ENCODE results near the gene MTIF2. TPM values are rescaled to one million over a fixed set of nuclear protein-coding genes. Genes with fewer than 3 reads are reported as not detected.
"Not testable (repeated sequence)": the region's sequence is repeated elsewhere in the genome, so short reads cannot be mapped to it uniquely, and the experiment has no call there.

MTIF2 gene
- polyA plus RNA-seq, 4 donors: 20.0 to 36.2 (median 33.1) TPM

DNA sequence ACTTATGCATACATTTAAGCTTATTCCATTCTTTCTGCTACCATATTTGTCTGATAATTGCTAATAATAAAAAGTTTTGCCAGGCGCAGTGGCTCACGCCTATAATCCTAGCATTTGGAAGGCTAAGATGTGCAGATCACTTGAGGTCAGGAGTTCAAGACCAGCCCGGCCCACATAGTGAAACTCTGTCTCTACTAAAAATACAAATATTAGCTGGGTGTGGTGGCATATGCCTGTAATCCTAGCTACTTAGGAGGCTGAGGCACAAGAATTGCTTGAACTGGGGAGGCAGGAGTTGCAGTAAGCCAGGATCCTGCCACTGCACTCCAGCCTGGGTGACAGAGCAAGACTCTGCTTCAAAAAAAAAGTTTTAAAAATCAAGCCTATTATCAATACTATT is 9.4 kb downstream of the MTIF2 start:
- not testable (repeated sequence) for H3K4me3 ChIP-seq (ENCODE audit: low read depth in 1 of 3, low read length in 3 of 3); DNase-seq; H3K27me3 ChIP-seq (ENCODE audit: control insufficient read depth in 3 of 3, insufficient read depth in 3 of 3, low read length in 3 of 3); H3K27ac ChIP-seq (ENCODE audit: low read depth in 1 of 3, low read length in 2 of 3); H3K4me1 ChIP-seq (ENCODE audit: control insufficient read depth in 3 of 3, insufficient read depth in 2 of 3, low read depth in 1 of 3, low read length in 2 of 3); FAIRE-seq; H3K9me3 ChIP-seq (ENCODE audit: control insufficient read depth in 2 of 2, insufficient read depth in 1 of 2, low read depth in 1 of 2, low read length in 1 of 2)
- 85 to 90% (median 88%) methylated on average over 3 of the region's 3 CpGs for WGBS, 3 donors
- H3K36me3 ChIP-seq (ENCODE audit: control insufficient read depth in 3 of 3, insufficient read depth in 2 of 3, low read depth in 1 of 3, low read length in 3 of 3): peaks cover 11 to 45% (median 12%) of the 10 kb centered on the region in 3 donors

DNA sequence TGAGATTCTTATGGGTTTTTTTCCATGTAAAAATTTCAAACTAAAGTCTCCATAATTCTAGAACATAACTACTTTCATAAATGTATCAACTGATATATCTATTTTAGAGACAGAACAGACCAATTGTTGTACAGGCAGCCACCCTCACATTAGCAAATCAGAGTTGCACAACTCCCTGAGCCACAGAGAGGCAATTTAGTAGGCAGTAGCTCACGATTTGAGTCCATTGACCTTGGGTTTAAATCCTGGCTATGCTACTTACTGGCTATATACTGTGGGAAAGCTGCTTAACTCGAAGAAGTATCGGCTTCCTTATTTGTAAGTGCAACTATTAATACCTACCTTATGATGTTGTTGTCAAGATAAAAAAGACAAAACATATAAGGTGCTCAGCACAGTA is 16.2 kb downstream of the MTIF2 start:
- WGBS, 3 donors: 73 to 85% (median 81%) methylated on average over 3 of the region's 3 CpGs
- peak in 1 of 2 donors; percentile 41 for DNase-seq
- H3K27me3 ChIP-seq (ENCODE audit: control insufficient read depth in 3 of 3, insufficient read depth in 3 of 3, low read length in 3 of 3): no peaks in the 10 kb centered on the region
- H3K4me1 ChIP-seq (ENCODE audit: control insufficient read depth in 3 of 3, insufficient read depth in 2 of 3, low read depth in 1 of 3, low read length in 2 of 3): no peaks in the 10 kb centered on the region
- no peak overlapping the region for H3K27ac ChIP-seq (ENCODE audit: low read depth in 1 of 3, low read length in 2 of 3)
- no peak overlapping the region for H3K4me3 ChIP-seq (ENCODE audit: low read depth in 1 of 3, low read length in 3 of 3)
- peaks cover 2 to 35% (median 14%) of the 10 kb centered on the region in 3 donors for H3K36me3 ChIP-seq (ENCODE audit: control insufficient read depth in 3 of 3, insufficient read depth in 2 of 3, low read depth in 1 of 3, low read length in 3 of 3)
- no peaks in the 10 kb centered on the region for H3K9me3 ChIP-seq (ENCODE audit: control insufficient read depth in 2 of 2, insufficient read depth in 1 of 2, low read depth in 1 of 2, low read length in 1 of 2)
- no peak for FAIRE-seq

DNA sequence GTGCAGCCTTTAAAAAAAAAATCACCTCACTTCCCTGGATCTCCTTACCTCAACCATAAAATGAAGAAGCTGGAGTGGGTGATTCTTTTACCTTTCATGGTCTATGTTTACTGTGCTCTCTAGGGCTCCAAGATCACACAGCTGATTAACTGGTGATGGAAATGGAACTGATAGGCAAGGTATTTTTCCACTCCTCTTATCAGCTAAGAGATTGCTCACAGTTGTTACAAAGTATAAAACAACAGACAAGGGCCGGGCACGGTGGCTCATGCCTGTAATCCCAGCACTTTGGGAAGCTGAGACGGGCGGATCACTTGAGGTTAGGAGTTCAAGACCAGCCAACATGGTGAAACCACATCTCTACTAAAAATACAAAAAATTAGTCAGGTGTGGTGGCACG is 22.0 kb downstream of the MTIF2 start:
- Histone ChIP-seq H3K36me3 (ENCODE audit: control insufficient read depth in 3 of 3, insufficient read depth in 2 of 3, low read depth in 1 of 3, low read length in 3 of 3) (peaks cover 2 to 36% (median 10%) of the 10 kb centered on the region in 3 donors), H3K4me1 (ENCODE audit: control insufficient read depth in 3 of 3, insufficient read depth in 2 of 3, low read depth in 1 of 3, low read length in 2 of 3) (no peaks in the 10 kb centered on the region), H3K27me3 (ENCODE audit: control insufficient read depth in 3 of 3, insufficient read depth in 3 of 3, low read length in 3 of 3) (no peaks in the 10 kb centered on the region), H3K9me3 (ENCODE audit: control insufficient read depth in 2 of 2, insufficient read depth in 1 of 2, low read depth in 1 of 2, low read length in 1 of 2) (no peaks in the 10 kb centered on the region), H3K27ac (ENCODE audit: low read depth in 1 of 3, low read length in 2 of 3) (no peak overlapping the region), H3K4me3 (ENCODE audit: low read depth in 1 of 3, low read length in 3 of 3) (no peak overlapping the region)
- WGBS, 3 donors: 83 to 88% (median 83%) methylated on average over 5 of the region's 5 CpGs
- no peak for FAIRE-seq
- DNase-seq: no peak

- Histone ChIP-seq H3K27ac (ENCODE audit: low read depth in 1 of 3, low read length in 2 of 3) (no peak overlapping the region), H3K4me1 (ENCODE audit: control insufficient read depth in 3 of 3, insufficient read depth in 2 of 3, low read depth in 1 of 3, low read length in 2 of 3) (no peaks in the 10 kb centered on the region), H3K4me3 (ENCODE audit: low read depth in 1 of 3, low read length in 3 of 3) (no peak overlapping the region), H3K36me3 (ENCODE audit: control insufficient read depth in 3 of 3, insufficient read depth in 2 of 3, low read depth in 1 of 3, low read length in 3 of 3) (peaks cover 2 to 39% (median 10%) of the 10 kb centered on the region in 3 donors), H3K27me3 (ENCODE audit: control insufficient read depth in 3 of 3, insufficient read depth in 3 of 3, low read length in 3 of 3) (no peaks in the 10 kb centered on the region), H3K9me3 (ENCODE audit: control insufficient read depth in 2 of 2, insufficient read depth in 1 of 2, low read depth in 1 of 2, low read length in 1 of 2) (no peaks in the 10 kb centered on the region)
- FAIRE-seq (no peak), DNase-seq (no peak)
- WGBS, 3 donors: 75 to 82% (median 82%) methylated on average over 5 of the region's 5 CpGs
Observed at GRCh38 chr2:55245411-55245810, 23.6 kb downstream of the MTIF2 start.

DNA sequence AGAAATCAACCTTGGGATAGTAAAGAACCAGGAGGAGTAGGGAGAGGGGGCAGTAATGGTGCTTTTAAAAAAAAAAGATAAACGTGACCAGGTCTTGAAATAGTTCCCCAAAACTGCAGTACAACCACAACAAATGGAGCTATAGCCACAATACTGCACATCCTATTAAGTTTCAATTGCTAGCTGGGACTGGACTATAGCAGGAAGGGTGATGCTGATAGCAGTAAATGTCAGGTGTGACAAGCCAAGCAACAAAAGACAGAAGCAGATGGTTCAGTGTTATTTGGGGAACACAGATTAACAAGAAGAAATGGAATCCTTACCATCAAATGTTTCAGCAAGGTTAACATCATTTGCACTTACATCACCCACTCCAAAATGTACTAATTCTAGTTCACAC is 26.4 kb downstream of the MTIF2 start:
- Histone ChIP-seq H3K4me1 (ENCODE audit: control insufficient read depth in 3 of 3, insufficient read depth in 2 of 3, low read depth in 1 of 3, low read length in 2 of 3) (no peaks in the 10 kb centered on the region), H3K9me3 (ENCODE audit: control insufficient read depth in 2 of 2, insufficient read depth in 1 of 2, low read depth in 1 of 2, low read length in 1 of 2) (no peaks in the 10 kb centered on the region), H3K4me3 (ENCODE audit: low read depth in 1 of 3, low read length in 3 of 3) (no peak overlapping the region), H3K27me3 (ENCODE audit: control insufficient read depth in 3 of 3, insufficient read depth in 3 of 3, low read length in 3 of 3) (no peaks in the 10 kb centered on the region), H3K36me3 (ENCODE audit: control insufficient read depth in 3 of 3, insufficient read depth in 2 of 3, low read depth in 1 of 3, low read length in 3 of 3) (peaks cover 2 to 34% (median 7%) of the 10 kb centered on the region in 3 donors), H3K27ac (ENCODE audit: low read depth in 1 of 3, low read length in 2 of 3) (no peak overlapping the region)
- FAIRE-seq (no peak), DNase-seq (no peak)
- 65 to 73% (median 69%) methylated on average over 1 of the region's 1 CpG for WGBS, 3 donors

DNA sequence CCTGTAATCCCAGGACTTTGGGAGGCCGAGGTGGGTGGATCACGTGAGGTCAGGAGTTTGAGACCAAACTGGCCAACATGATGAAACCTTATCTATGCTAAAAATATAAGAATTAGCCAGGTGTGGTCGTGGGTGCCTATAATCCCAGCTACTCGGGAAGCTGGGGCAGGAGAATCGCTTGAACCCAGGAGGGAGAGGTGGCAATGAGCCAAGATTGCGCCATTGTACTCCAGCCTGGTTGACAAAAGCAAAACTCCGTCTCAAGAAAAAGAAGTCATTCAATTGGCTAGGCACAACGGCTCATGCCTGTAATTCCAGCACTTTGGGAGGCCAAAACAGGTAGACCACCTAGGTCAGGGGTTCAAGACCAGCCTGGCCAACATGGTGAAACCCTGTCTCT is 27.4 kb downstream of the MTIF2 start:
- not testable (repeated sequence) for DNase-seq; H3K4me3 ChIP-seq (ENCODE audit: low read depth in 1 of 3, low read length in 3 of 3); H3K9me3 ChIP-seq (ENCODE audit: control insufficient read depth in 2 of 2, insufficient read depth in 1 of 2, low read depth in 1 of 2, low read length in 1 of 2); H3K27me3 ChIP-seq (ENCODE audit: control insufficient read depth in 3 of 3, insufficient read depth in 3 of 3, low read length in 3 of 3); H3K4me1 ChIP-seq (ENCODE audit: control insufficient read depth in 3 of 3, insufficient read depth in 2 of 3, low read depth in 1 of 3, low read length in 2 of 3); H3K27ac ChIP-seq (ENCODE audit: low read depth in 1 of 3, low read length in 2 of 3); FAIRE-seq
- peaks cover 2 to 29% (median 5%) of the 10 kb centered on the region in 3 donors for H3K36me3 ChIP-seq (ENCODE audit: control insufficient read depth in 3 of 3, insufficient read depth in 2 of 3, low read depth in 1 of 3, low read length in 3 of 3)
- WGBS, 3 donors: 94 to 95% (median 95%) methylated on average over 8 of the region's 8 CpGs

GRCh38 chr2:55239656-55240222 is 29.3 kb downstream of the MTIF2 start:
- WGBS, 3 donors: 64 to 68% (median 67%) methylated on average over 4 of the region's 4 CpGs
- no peaks in the 10 kb centered on the region for H3K9me3 ChIP-seq (ENCODE audit: control insufficient read depth in 2 of 2, insufficient read depth in 1 of 2, low read depth in 1 of 2, low read length in 1 of 2)
- H3K4me1 ChIP-seq (ENCODE audit: control insufficient read depth in 3 of 3, insufficient read depth in 2 of 3, low read depth in 1 of 3, low read length in 2 of 3): no peaks in the 10 kb centered on the region
- no peaks in the 10 kb centered on the region for H3K27me3 ChIP-seq (ENCODE audit: control insufficient read depth in 3 of 3, insufficient read depth in 3 of 3, low read length in 3 of 3)
- no peak overlapping the region for H3K4me3 ChIP-seq (ENCODE audit: low read depth in 1 of 3, low read length in 3 of 3)
- H3K27ac ChIP-seq (ENCODE audit: low read depth in 1 of 3, low read length in 2 of 3): no peak overlapping the region
- FAIRE-seq: no peak
- peaks cover 5 to 26% (median 12%) of the 10 kb centered on the region in 3 donors for H3K36me3 ChIP-seq (ENCODE audit: control insufficient read depth in 3 of 3, insufficient read depth in 2 of 3, low read depth in 1 of 3, low read length in 3 of 3)
- DNase-seq: no peak

DNA sequence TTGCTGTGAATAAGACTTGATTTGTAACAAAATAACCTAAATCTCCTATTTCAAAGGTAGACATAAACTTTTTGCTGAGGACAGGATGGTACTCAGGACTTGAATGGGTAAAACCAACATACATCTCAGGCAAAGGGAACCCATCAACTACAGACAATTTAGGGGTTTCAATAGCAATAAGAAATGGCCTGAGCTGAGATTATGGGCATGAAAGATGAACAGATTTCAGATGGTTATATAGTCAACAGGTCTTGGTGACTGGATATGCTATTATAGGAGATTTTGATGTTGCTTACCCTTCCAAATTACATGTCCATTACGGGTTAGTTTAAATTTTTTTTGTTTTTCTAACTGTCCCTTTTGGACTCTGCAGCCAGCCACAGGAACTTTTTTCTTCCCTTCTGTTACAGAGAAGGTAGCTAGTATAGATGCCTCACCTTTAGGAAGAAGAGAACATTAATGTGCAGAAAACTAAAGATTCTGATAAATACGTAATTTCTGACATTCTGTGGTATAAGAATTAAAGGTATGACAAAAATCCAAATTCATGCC is 32.0 kb downstream of the MTIF2 start:
- no peaks in the 10 kb centered on the region for H3K27me3 ChIP-seq (ENCODE audit: control insufficient read depth in 3 of 3, insufficient read depth in 3 of 3, low read length in 3 of 3)
- H3K4me3 ChIP-seq (ENCODE audit: low read depth in 1 of 3, low read length in 3 of 3): no peak overlapping the region
- WGBS, 3 donors: 86 to 95% (median 93%) methylated on average over 2 of the region's 2 CpGs
- peaks cover 2 to 4% (median 3%) of the 10 kb centered on the region in 3 donors for H3K4me1 ChIP-seq (ENCODE audit: control insufficient read depth in 3 of 3, insufficient read depth in 2 of 3, low read depth in 1 of 3, low read length in 2 of 3)
- H3K9me3 ChIP-seq (ENCODE audit: control insufficient read depth in 2 of 2, insufficient read depth in 1 of 2, low read depth in 1 of 2, low read length in 1 of 2): no peaks in the 10 kb centered on the region
- no peak for FAIRE-seq
- no peak overlapping the region for H3K27ac ChIP-seq (ENCODE audit: low read depth in 1 of 3, low read length in 2 of 3)
- no peak for DNase-seq
- peaks cover 7 to 27% (median 11%) of the 10 kb centered on the region in 3 donors for H3K36me3 ChIP-seq (ENCODE audit: control insufficient read depth in 3 of 3, insufficient read depth in 2 of 3, low read depth in 1 of 3, low read length in 3 of 3)
